ENCODE results near the gene FRMD4A. TPM values are rescaled to one million over a fixed set of nuclear protein-coding genes. Genes with fewer than 3 reads are reported as not detected.

FRMD4A gene
- total and polyA plus RNA-seq, 12 donors = 9.1 to 29.6 (median 14.6) TPM

DNA sequence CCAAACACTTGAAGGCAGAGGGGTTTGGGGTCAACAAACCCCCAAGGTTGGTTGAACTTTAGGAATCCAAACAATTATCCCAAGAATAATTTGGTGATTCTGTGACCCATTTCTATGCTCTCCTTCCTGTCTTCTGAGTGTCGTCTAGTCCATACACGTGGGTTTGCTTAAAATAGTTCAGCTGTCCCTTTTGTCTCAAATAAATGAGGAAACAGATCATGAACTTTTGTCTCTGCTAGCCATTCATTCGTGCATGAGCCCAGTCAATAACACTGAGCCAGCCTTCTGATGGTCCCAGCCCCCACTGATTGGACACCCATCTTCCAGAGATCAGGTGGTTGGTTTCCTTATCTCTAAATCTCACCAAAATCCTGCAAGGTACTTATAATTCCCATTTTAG, 488.6 kb downstream of the FRMD4A start:
- Histone ChIP-seq H3K27ac (peak overlapping the region in 1 of 5 donors; percentile 30), H3K27me3 (no peaks in the 10 kb centered on the region), H3K36me3 (replicated peaks in 1 of 2) (no peaks in the 10 kb centered on the region), H3K9me3 (replicated peaks in 1 of 3) (no peaks in the 10 kb centered on the region), H3K4me3 (no peak overlapping the region), H3K4me1 (replicated peaks in 1 of 2) (peaks cover 0 to 8% of the 10 kb centered on the region in 2 donors)
- WGBS, 4 donors = 32 to 48% (median 39%) methylated on average over 3 of the region's 3 CpGs
- no peak for DNase-seq
- TF ChIP-seq POLR2A (IDR thresholded peaks at IDR 0.05) (no peak), CTCF (IDR thresholded peaks at IDR 0.05) (no peak)
- intact Hi-C loops (cut with DNase I) = no loop called here

DNA sequence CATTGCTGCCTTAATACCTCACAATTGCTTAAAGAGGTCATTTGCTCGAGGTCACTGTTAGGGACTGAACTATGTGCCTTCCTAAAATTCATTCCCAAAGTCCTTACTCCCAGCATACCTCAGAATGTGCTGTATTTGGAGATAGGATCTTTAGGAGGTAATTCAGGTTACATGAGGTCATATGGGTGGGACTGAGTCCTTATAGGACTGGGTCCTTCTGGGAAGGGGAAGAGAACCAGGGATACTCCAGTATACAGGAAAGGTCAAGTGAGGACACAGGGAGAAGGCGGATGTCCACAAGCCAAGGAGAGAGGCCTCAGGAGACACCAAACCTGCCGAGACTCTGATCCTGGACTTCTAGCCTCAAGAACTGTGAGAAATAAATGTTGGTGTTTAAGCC, 490.7 kb downstream of the FRMD4A start:
- 74 to 97% (median 87%) methylated on average over 3 of the region's 3 CpGs for WGBS, 4 donors
- intact Hi-C loops (cut with DNase I) = no loop called here
- TF ChIP-seq POLR2A (IDR thresholded peaks at IDR 0.05) (no peak), CTCF (IDR thresholded peaks at IDR 0.05) (no peak)

GRCh38 chr10:13839430-13839990, 491.2 kb downstream of the FRMD4A start:
- H3K27ac ChIP-seq = peak overlapping the region in 1 of 5 donors; percentile 37
- intact Hi-C loops (cut with DNase I) = no loop called here
- peaks cover 0 to 16% of the 10 kb centered on the region in 2 donors for H3K4me1 ChIP-seq (replicated peaks in 1 of 2)
- H3K27me3 ChIP-seq = no peaks in the 10 kb centered on the region
- no peaks in the 10 kb centered on the region for H3K36me3 ChIP-seq (replicated peaks in 1 of 2)
- 75 to 80% (median 76%) methylated on average over 4 to 9 of the region's 9 CpGs for WGBS, 4 donors
- peak in 1 of 7 donors; percentile 26 for DNase-seq
- H3K9me3 ChIP-seq (replicated peaks in 1 of 3) = no peaks in the 10 kb centered on the region
- H3K4me3 ChIP-seq = no peak overlapping the region
- TF ChIP-seq CTCF (IDR thresholded peaks at IDR 0.05) (no peak), POLR2A (IDR thresholded peaks at IDR 0.05) (no peak)

More for the DNA sequence above, 490.7 kb downstream of the FRMD4A start:
- no peaks in the 10 kb centered on the region for H3K27me3 ChIP-seq
- H3K27ac ChIP-seq = peak overlapping the region in 1 of 5 donors; percentile 37
- no peak overlapping the region for H3K4me3 ChIP-seq
- H3K9me3 ChIP-seq (replicated peaks in 1 of 3) = no peaks in the 10 kb centered on the region
- H3K36me3 ChIP-seq (replicated peaks in 1 of 2) = no peaks in the 10 kb centered on the region
- H3K4me1 ChIP-seq (replicated peaks in 1 of 2) = peaks cover 0 to 12% of the 10 kb centered on the region in 2 donors
- DNase-seq = no peak

GRCh38 chr10:13839030-13839429, 491.7 kb downstream of the FRMD4A start:
- Histone ChIP-seq H3K27me3 (no peaks in the 10 kb centered on the region), H3K27ac (peak overlapping the region in 1 of 5 donors; percentile 37), H3K9me3 (replicated peaks in 1 of 3) (no peaks in the 10 kb centered on the region), H3K36me3 (replicated peaks in 1 of 2) (no peaks in the 10 kb centered on the region), H3K4me3 (no peak overlapping the region), H3K4me1 (replicated peaks in 1 of 2) (peaks cover 0 to 16% of the 10 kb centered on the region in 2 donors)
- TF ChIP-seq CTCF (IDR thresholded peaks at IDR 0.05) (no peak), POLR2A (IDR thresholded peaks at IDR 0.05) (no peak)
- no peak for DNase-seq
- intact Hi-C loops (cut with DNase I) = no loop called here
